HG02943 (cell line): Measurements from ENCODE around the gene GIMAP5.
"Not testable (repeated sequence)": the region's sequence is repeated elsewhere in the genome, so short reads cannot be mapped to it uniquely, and the experiment has no call there.

Experiments used
- ATAC-seq: cut with Tn5 transposase; IDR thresholded peaks from one replicate; pipeline ENCODE4 v1.9.1; 2021; ENCODE audit warnings: mild to moderate bottlenecking, low read depth, moderate library complexity; ENCODE audit not compliant: unreplicated experiment

Gene GIMAP5

GRCh38 chr7:150766334-150766709 lies 29.1 kb downstream of the GIMAP5 start:
- ATAC-seq: no peak

GRCh38 chr7:150769768-150770167 lies 32.5 kb downstream of the GIMAP5 start:
- ATAC-seq: no peak

GRCh38 chr7:150774131-150774530 lies 36.9 kb downstream of the GIMAP5 start:
- ATAC-seq: not testable (repeated sequence)

DNA sequence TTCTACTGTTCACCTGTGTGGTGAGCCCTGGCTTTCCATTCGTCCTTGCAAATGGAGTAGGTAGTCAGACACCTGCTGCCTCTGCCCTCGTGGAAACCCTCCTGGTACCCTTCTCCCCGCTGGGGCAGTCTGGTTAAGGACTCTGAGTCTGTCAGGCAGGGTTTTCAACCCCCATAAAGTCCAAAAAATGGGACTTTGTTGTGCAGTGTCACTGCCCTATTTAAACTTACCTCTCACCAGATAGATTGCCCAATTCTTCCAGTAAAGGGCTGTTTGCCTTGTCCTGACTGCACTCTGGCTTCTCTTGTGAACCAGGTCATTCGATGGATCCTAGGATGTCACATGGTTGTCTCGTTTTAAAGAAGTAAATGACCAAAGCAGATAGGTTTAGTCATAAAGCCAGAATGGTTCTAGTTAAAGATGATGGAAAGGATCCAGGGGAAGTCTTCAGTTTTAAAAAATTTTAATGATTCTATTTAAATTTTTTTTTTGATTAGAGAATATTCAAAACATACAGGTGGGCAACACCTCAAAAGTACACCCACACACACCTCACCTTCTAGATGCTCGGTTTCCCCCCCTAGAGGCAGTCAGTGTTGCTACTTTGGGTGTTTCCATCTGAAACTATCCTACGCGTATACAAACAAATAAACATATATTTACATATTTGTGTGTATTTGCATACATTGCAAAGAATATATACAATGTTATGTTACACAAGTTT lies 41.0 kb downstream of the GIMAP5 start:
- ATAC-seq: no peak

DNA sequence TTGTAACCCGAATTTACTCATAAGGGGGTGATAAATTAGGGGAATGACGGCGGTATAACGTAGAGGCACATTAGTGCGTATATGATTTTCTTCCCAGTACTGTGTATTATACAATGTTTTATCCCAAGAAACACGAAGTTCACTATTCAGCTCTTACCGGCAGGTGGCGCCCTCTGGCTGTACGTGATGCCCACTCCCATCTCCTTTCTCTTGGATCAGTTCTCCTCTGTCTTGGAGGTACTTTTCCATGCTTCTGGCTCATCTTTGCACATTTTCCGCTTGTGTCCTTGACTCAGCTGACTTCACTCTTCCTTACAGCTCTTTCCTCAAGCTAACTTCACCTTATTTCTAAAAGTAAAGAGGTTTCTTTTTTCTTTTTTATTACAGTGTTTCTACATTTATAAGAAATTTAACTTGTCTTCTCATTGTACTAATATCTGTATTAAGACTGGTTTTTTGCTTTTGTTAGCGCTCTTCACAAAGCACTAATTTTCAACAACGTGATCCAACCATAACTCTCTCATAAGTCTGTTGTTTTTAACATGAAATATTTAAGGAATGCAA lies 41.6 kb downstream of the GIMAP5 start:
- no peak for ATAC-seq

DNA sequence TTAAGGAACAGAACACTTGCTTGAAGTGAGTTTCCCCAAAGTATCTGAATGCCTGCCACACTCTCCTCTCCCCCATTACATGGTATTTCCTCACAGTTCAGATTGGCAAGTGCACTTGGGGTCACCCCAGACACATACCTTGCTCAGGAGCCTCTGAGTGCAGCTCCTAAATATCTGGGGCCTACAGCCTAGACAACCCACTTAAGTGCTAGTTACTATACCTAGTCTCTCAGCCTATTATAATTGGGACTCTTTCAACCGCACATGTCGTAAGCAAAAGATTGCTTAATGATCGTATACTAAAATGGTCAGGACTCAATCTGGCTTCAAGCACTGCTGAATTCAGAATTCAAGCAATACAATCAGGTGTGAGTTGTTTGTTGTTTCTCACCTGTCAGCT lies 43.1 kb downstream of the GIMAP5 start:
- no peak for ATAC-seq

GRCh38 chr7:150781103-150781502 lies 43.9 kb downstream of the GIMAP5 start:
- no peak for ATAC-seq

DNA sequence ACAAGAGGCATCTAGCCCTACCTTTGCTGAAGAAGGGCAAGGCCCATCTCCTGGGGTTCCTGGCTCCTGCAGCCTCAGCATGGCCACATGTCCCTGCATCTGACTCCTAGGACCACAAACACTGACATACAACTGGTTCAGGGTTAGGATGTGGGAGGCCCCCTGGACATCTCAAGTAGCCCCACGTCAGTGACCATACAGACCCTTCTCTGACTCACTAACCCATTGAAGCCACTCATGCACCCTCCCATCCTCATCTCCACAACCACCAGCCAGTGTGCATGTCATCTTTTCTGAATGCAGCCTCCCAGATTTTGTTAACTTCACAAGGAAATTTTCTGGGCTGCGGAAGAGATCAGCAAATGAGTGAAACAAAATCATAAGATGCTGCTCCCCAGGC lies 44.7 kb downstream of the GIMAP5 start:
- ATAC-seq: no peak

DNA sequence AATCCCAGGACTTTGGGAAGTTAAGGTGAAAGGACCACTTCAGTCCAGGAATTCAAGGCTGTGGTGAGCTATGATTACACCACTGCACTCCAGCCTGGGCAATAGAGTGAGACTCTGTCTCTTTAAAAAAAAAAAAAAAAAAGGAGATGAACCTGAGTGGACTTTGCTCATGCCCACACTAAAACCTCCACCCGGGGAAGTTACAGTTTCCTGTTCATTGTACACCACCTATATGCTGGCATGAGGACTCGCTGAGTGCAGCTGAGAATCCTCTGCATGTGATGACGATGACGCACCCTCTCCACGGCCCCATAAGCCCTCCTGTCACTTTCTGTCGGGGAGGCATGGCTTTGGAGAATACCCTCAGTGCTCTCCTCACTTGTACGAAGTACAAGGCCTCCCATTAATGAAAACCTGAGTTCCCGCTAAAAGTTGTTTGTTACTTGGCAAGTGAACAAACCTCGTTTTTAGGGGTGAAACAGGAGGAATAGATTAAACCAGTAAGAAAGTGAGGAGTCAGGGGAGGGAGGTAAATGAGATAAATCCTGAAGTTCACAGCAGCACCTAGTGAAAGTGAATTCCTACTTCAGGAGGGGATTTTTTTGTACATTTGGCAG lies 47.0 kb downstream of the GIMAP5 start:
- ATAC-seq: no peak

DNA sequence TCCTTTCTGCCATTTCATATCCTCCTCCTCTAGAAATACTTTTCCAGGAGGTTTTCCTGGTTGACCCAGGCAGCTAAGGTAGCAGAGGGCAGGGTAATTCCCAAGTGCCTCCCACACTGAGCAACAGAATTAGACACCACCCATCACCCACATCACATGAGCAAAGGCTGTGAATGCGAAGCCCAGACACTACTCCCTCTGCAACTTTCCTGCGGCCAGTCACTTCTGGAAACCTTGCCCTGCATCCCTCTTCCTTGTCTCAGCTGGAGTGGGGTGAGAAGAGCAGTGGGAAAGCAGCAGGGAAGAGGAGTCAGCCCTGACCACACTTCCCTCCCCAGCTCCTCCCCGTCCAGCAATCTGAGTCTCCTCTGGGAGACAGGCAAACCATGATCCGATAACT lies 47.7 kb downstream of the GIMAP5 start:
- no peak for ATAC-seq

GRCh38 chr7:150787321-150788281 lies 50.4 kb downstream of the GIMAP5 start:
- ATAC-seq: no peak

DNA sequence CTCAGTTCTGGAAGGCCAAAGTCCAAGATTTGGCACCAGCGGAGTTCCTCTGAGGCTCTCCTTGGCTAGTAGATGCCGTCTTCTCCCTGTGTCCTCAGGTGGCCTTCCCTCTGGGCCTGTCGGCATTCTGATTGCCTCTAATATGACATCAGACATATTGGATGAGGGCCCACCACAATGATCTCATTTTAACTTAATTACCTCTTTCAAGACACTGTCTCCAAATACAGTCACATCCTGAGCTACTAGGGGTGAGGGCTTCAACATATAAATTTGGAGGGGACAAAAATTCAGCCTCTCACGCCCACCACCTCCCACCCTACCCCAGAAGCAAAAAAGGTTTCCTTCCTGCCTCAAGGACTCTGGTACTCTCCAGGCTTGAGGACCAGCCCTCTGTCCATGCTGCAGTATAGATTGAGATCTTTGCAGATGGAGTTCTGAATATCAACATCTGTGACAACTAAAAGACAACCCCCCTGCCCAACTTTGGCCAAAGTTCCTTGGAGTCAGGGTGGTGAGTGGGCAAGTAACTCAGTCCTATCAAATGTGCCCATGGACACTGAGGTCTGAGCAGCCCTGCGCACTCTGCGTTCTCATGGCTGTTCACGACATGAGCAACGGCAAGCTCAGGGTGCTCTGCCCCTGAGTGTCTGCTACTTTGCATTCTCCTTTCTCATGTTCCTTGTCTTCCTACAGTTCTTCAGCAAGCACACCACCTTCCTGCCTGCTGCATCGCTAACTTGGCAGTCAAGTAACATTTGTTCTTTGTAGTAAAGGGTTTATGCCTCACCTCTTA lies 51.5 kb downstream of the GIMAP5 start:
- no peak for ATAC-seq

DNA sequence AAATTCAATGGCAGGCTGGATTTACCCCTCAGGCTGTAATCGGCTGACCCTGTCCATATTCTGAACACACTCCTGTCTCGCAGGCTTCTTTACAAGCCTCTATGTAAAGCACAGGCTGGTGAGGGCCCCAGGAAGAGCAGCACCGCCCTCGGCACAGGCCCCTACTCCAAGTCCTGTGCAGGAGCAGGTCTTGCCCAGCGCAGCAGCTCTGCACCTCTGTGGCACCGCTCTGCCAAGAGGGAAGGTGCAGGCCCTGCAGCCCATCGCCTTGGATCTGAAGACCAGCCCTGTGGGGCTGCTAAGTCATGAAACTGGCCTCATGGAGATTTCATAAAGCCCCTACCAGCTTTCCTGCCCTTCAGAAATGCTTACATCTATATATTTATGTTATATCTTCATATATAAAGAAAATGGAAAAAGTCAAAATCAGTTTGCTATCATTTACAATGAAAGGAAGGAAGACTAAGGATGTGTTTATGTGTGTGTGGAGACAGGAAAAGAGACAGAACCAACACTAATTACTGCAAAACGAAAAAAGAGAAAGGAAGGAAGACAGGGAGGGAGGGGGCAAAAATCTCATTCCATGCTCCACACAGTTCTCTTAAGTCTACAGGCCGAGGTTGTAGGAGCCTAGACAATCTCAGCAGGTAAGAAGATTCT lies 53.3 kb downstream of the GIMAP5 start:
- no peak for ATAC-seq

GRCh38 chr7:150791304-150791703 lies 54.1 kb downstream of the GIMAP5 start:
- ATAC-seq: no peak

DNA sequence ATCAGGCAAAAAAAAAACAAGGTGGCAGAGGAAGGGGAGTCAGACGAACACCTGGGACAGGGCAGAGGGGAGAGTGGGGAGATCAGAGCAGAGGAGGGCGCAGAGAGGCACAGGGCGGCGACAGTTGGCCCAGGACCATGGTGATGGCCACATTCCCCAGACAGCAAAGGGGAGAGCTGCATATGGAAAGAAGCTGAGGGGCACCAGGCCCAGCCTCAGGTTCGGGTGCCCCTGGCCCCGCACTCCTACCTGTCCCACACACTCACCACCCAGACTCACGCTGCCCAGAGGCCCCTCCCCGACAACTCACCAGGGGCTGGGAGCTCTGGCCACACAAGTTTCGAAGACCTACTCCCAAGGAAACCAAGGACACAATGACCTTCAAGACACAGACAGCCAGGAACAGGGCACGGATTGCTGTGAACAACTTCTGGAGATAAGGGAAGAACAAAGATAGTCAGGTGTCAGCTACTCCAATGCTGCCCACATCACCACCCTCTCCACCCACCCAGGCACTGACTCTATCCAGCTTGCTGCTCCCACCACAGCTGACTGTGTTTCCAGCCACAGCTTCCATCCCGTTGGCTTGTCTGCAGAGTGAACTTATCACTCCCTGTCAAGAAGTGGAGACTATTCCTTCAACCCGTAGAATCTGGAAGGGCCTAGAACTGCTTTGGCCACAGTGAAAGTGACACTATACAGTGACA lies 54.7 kb downstream of the GIMAP5 start:
- ATAC-seq: no peak
